ENCODE results near the gene THAP7.
"Not testable (repeated sequence)": the region's sequence is repeated elsewhere in the genome, so short reads cannot be mapped to it uniquely, and the experiment has no call there.

THAP7 gene

GRCh38 chr22:21014202-21014725 is 12.3 kb upstream of the THAP7 start:
- no peak for DNase-seq (ENCODE audit: low read depth, low spot score)
- H3K27ac ChIP-seq, result no peak overlapping the region

GRCh38 chr22:21013657-21014201 is 11.8 kb upstream of the THAP7 start:
- H3K27ac ChIP-seq, result no peak overlapping the region
- no peak for DNase-seq (ENCODE audit: low read depth, low spot score)

DNA sequence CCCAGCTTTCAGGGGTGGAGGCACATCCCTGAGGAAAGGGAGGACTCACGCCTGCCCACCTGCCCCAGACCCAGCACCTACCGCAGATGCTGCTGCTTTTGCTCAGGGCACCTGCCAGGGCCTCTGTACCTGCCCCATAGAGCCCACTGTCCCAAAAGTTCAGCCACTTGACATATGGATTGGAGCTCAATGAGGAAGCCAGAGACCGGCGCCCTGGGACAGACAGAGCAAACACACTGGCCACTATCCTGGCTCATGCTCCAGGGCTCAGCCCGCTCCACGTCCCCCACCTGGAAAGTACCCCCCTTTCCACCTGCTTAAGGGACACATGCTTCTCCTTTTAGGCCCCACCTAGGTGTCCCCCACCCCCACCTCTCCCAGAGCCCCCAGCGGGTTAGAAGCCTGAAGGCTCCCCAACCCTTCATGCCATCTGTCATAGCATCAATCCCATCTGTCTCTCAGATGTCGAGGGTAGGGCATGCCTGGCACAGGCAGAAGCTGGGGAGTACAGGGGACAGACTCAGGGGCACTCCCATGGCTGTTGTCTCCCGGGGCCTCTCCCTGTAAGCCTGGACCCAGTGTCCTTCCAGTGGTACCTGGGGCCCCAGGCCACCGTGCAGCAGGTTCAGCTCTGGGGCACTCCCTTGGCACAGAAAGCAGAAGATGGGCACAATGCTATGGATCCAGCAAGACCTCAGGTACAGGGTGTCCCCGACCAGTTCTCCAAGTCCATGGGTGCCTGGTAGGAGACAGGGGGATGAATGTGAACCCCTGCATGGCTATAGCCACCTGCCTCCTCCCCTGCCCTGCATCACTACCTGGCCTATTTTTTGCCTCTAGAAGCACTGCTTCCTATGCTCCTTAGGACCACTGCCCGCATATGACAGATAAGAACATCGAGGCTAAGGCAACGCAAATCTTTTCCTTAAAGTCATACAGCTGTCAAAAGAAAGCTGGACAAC is 10.8 kb upstream of the THAP7 start:
- no peak overlapping the region for H3K27ac ChIP-seq
- no peak for DNase-seq (ENCODE audit: low read depth, low spot score)

GRCh38 chr22:21010426-21011113 is 8.7 kb upstream of the THAP7 start:
- no peak for DNase-seq (ENCODE audit: low read depth, low spot score)
- no peak overlapping the region for H3K27ac ChIP-seq

DNA sequence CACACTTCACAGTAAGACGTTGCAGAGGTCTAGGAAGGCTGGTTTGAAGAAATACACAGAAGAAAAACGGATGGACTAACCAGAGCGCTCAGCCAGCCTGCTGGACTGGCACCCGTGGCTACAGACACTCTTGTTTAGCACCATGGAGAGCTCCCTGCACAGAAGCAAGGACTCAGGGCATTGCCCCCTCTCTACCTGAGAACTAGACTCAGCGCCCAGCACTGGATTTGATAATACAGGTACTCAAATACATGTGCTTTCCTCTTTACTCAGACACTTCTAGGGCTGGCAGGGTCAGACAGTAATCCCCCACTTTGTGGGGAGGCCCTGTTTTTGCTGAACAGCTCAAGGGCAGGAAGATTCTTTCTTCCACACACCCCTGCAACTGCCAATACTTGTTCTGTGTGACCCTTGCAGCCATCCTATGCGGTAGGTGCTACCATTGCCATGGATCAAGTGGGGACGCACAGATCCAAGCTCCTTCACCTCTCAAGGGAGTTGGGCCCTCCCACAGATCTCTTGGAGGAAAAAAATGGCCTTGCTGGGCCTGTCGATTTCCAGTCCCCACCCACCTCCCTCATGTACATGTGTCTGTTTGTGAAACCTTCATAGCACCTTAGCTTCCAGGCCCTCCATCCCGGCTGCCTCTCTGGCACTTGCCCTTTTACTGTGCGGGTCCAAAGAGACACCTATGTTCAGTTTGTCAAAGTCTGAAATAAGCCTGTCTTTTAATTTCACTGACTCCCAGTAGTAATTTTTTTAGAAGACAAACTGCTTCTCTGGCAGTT is 7.9 kb upstream of the THAP7 start:
- peak; percentile 10 for DNase-seq (ENCODE audit: low read depth, low spot score)
- H3K27ac ChIP-seq, result no peak overlapping the region

DNA sequence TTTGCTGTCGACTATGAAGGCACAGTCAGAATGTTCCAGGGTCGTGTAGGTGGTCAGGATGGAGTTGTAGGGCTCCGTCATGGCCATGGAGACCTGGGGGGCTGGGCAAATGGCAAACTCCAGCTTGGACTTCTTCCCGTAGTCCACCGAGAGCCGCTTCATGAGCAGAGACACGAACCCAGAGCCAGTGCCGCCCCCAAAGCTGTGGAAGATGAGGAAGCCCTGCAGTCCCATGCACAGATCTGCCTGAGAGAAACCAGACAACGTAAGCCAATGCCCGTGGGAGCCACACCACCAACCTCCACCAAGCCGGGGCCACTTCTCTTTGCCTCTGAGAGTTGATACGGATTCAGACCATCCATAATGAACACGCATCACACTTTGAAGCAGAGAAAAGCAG is 7.3 kb upstream of the THAP7 start:
- H3K27ac ChIP-seq; DNase-seq (ENCODE audit: low read depth, low spot score): not testable (repeated sequence)

DNA sequence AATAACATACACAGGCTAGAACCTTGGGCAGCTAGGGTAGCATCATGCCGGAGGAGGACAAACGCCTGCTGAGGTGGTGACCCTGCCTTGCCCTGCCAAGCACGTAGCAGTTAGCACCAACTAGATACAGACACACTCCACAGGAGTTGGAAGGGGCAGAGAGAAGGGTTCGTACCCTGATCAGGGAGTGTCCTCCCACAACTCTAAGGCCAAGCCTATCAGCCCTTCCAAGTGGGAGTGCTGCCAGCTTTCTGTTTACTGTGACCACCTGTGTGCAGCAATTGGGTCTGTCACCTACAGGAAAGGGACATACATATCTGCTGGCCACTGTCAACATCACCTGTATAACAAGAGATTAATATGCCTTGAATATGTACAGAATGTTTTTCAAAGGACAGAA is 1.9 kb upstream of the THAP7 start:
- no peak overlapping the region for H3K27ac ChIP-seq

DNA sequence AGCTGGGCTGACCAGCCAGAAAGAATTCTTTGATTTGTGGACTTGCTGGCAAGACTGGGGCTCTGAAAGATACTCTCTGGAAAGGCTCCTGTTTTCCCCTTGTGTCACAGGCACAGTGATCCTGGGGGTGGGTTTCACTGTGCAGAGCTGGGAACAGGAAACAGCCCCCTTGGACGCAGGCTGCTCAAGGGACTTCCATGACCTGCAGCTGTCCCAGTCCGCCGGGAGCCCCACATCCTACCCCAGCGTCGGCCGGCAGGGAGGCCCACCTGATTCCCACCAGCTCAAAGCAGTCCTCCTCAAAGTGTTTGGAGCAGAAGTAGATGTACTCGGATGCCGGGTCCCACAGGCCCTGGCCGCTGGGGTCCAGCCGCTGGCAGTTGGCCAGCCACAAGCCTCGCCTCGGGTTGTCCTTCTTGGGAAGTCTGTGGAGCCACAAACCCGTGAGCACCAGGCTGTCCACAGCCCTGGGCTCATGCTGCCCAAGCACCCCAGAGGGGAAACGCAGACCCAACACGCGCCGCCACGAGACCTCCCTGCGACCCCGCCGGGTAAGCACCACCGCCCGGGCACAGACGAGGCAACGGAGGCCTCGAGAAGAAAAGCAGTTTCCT is 824 bp downstream of the THAP7 start:
- peak overlapping the region; percentile 98 for H3K27ac ChIP-seq
- no peak for DNase-seq (ENCODE audit: low read depth, low spot score)

More for the DNA sequence above, 1.9 kb upstream of the THAP7 start:
- no peak for DNase-seq (ENCODE audit: low read depth, low spot score)

DNA sequence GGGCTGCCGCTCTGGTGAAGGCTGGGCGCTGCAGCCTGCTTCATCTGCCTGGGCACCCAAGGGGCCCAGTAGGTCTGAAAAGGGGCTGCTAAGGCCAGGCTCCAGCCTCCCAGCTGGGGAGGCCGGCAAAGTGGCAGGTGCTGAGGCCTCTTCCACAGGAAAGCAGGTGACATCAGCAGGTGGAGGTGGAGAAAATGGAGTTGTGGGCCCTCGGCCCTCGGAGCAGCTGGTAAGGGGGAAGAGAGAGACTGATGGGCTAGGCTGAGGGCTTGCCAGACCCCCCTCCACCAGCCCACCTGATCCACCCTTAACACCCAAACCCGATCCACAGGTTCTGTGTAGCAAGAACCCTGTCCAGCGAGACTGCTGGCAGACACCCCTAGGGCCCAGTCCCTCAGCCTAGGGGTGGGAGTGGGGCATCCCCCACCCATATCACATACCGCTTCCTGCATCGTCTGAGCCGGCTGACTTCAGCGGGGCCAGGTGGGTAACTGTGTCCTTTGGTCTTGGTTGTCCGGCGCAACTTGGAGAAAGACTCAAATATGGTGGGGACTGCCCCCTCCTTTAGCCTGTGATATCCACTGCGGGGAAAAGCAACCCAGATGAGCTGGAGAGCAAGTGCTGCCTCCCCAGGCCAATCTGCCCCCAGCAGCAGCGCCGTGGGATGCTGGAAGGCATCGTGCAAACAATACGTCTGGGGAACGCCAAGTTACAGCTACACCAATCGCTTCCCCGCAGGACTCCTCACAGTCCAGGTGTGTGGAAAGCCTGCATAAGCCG is 1.5 kb downstream of the THAP7 start:
- DNase-seq (ENCODE audit: low read depth, low spot score), result no peak
- no peak overlapping the region for H3K27ac ChIP-seq

GRCh38 chr22:20999350-21000206 is 2.3 kb downstream of the THAP7 start:
- no peak for DNase-seq (ENCODE audit: low read depth, low spot score)
- no peak overlapping the region for H3K27ac ChIP-seq

DNA sequence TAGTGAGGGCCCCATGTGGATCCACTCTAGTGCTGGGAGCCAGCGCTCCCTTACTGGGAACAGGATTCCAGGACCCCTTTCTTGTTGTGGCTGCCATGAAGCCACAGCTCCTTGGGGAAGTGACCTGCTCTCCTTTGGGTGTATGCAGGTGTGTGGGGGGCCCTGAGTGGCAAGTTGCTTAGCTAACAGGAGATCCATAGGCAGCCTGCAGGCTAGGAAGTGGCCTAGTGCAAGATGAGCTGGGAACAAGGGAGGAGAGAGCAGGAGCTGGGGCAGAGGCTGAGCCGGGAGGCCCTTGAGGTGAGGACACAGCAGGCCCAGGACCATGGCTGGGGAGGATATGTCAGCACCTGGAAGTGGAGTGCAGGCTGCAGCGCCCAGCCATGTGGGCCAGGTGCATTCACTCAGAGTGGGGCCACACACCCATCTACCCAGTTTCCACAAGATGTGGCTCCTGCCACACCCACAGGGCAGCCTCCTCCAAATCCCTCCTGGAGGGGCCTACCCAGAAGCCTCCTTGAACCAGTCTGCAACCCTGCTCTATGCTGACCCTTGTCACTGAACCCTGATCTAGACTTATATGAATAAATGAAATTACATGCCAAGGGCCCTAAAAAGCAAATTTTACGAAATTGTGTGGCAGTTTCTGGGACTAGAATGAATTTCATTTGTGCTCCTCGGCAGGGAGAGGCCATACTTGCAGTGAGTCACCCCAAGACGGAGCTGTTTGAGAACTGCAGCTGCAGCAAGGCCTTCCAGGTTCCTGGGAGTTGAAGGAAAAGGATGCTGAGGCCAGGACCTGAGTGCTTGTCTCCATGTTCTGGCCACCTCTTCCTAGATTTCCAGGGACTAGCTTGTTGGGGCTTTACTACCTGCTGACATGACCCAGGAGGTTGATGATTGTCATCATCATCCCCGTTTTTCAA is 3.2 kb downstream of the THAP7 start:
- H3K27ac ChIP-seq, result no peak overlapping the region

GRCh38 chr22:20997536-20998257 is 4.2 kb downstream of the THAP7 start:
- DNase-seq (ENCODE audit: low read depth, low spot score), result no peak
- H3K27ac ChIP-seq, result no peak overlapping the region

More for the DNA sequence above, 3.2 kb downstream of the THAP7 start:
- DNase-seq (ENCODE audit: low read depth, low spot score), result no peak

- no peak overlapping the region for H3K27ac ChIP-seq
Observed at GRCh38 chr22:20996598-20997535, 5.1 kb downstream of the THAP7 start.

GRCh38 chr22:20996031-20996410 is 5.9 kb downstream of the THAP7 start:
- no peak overlapping the region for H3K27ac ChIP-seq
- DNase-seq (ENCODE audit: low read depth, low spot score), result no peak

More at GRCh38 chr22:20996598-20997535, 5.1 kb downstream of the THAP7 start:
- DNase-seq (ENCODE audit: low read depth, low spot score), result no peak

- DNase-seq (ENCODE audit: low read depth, low spot score), result no peak
- H3K27ac ChIP-seq, result no peak overlapping the region
Observed at GRCh38 chr22:20995329-20996030, 6.4 kb downstream of the THAP7 start.

All from epithelial cell of prostate (primary cell).